NCI-H510A treated with DMSO at 0.1 percent for 48 hours (cell line): Measurements from ENCODE around the gene CHTF8.
"Not testable (repeated sequence)": the region's sequence is repeated elsewhere in the genome, so short reads cannot be mapped to it uniquely, and the experiment has no call there.

Experiments
- DNase-seq: peaks from one replicate; lab custom pipeline; 2025; lab: John Stamatoyannopoulos, UW

Gene CHTF8

GRCh38 chr16:69138608-69139007 lies 6.2 kb upstream of the CHTF8 start:
- DNase-seq, result no peak

GRCh38 chr16:69133373-69133954 lies 1.1 kb upstream of the CHTF8 start:
- no peak for DNase-seq

- peak; percentile 42 for DNase-seq
These were observed 457 bp downstream of the CHTF8 start for GRCh38 chr16:69131839-69132423.

GRCh38 chr16:69131167-69131838 lies 1.1 kb downstream of the CHTF8 start:
- no peak for DNase-seq

DNA sequence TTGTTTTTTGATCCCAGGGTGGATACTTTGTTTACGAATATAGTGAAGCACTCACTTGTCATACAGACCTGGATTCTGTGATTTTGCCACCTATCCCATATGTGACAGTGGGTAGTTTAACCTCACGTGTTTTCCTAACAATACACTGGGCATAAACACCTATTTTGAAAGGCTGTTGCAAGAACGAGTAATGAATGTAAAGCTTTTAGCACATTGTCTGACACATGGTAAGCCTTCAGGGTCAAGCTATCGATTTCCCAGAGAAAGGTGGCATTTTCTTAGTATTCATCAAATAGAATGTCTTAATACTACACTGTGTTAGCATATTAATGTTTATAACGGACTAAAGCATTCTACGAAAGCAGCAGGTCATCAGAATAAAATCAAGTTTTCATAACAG lies 1.9 kb downstream of the CHTF8 start:
- DNase-seq, result no peak

GRCh38 chr16:69127966-69128510 lies 4.3 kb downstream of the CHTF8 start:
- DNase-seq, result no peak

DNA sequence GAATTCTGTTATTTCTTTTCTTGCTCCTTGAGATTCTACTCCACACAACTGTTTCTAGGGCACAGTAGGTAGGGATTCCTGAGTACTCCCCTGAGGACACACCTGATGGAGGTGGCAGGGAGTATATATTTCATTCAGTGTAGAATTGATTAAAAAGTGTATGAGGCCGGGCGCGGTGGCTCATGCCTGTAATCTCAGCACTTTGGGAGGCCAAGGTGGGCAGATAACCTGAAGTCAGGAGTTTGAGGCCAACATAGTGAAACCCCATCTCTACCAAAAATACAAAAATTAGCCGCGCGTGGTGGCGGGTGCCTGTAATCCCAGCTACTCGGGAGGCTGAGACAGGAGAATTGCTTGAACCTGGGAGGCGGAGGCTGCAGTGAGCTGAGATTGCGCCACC lies 5.6 kb downstream of the CHTF8 start:
- not testable (repeated sequence) for DNase-seq

DNA sequence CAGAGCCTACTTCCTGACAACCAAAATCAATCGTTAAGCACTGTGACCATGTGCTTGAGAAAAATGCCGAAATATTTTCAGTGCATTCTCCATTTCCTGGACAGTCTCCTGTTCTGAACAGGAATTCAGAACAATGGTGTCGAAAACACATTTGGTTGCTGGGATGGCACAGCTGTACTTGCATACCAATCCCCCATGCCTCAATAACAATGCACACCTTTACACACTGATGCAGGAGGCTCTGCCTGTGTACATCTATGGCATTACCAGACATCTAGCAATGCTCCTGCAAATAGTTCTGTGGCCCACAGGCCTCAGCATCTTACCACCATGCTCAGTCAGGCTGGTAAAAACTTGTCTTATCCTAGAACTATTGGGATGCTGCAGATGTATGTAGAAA lies 6.2 kb downstream of the CHTF8 start:
- no peak for DNase-seq

DNA sequence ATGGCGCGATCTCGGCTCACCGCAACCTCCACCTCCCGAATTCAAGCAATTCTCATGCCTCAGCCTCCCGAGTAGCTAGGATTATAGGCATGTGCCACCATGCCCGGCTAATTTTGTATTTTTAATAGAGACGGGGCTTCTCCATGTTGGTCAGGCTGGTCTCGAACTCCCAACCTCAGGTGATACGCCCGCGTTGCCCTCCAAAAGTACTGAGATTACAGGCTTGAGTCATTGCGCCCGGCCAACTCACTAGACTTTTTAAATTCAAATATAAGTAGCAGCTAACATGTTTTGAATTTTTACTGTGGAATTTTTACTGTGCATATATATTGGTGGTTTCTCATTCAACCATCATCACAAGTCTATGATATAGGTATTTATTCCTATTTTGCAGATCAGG lies 7.4 kb downstream of the CHTF8 start:
- DNase-seq, result not testable (repeated sequence)

- not testable (repeated sequence) for DNase-seq
These were observed 8.0 kb downstream of the CHTF8 start for GRCh38 chr16:69124406-69124805.

DNA sequence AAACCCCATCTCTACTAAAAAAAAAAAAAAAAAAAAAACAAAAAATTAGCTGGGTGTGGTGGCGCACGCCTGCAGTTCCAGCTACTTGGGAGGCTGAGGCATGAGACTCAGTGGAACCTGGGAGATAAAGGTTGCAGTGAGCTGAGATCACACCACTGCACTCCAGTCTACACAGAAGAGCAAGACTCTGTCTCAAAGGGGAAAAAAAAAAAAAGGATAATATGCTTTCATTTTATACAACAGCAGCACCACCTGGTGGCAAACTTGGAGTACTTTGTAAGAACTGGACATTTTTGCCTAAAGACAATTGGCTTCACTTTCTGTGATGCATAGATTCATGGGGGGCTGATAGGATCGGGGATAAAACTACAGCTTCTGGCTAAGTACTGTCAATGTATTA lies 8.5 kb downstream of the CHTF8 start:
- DNase-seq, result peak; percentile 26

GRCh38 chr16:69120096-69120664 lies 12.2 kb downstream of the CHTF8 start:
- no peak for DNase-seq

- no peak for DNase-seq
These were observed 12.9 kb downstream of the CHTF8 start for GRCh38 chr16:69119536-69119935.

DNA sequence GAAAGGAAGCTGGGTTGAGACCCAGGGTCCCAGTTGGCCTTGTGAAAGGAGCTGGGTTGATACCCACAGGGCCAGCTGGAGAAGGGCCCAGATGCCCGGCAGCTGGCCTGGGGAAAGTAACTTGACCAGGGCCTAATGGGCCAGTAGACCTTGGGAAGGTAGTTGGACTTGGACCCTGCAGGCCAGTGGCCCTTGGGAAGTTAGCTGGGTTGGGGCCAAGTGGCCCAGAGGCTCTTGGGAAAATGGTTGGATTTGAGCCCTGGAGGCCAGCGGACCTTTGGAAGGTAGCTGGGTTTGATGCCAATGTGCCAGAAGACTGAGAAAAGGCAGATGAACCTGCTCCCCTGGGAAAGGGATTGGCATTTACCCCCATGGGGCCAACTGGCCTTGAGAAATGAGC lies 13.4 kb downstream of the CHTF8 start:
- DNase-seq, result no peak

GRCh38 chr16:69118468-69118867 lies 13.9 kb downstream of the CHTF8 start:
- DNase-seq, result no peak

DNA sequence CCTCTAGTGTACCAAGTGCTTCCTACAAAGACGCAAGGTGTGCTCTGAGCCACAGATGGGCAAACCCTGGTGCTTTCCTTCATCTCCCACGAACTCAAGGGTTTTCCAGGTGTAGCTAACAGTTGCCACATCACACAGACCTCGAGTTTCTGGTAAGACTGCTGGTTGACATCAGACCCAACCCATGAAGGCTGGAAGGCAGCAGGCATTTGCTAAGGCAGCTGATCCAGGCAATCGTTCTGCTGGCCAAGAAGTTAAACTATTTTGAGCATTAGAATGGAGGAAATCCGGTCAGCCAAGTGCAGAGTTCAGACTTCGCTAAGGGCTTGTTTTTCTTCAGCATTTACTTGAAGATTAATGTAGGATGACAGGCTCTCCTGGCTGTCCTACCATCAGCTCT lies 15.5 kb downstream of the CHTF8 start:
- no peak for DNase-seq

DNA sequence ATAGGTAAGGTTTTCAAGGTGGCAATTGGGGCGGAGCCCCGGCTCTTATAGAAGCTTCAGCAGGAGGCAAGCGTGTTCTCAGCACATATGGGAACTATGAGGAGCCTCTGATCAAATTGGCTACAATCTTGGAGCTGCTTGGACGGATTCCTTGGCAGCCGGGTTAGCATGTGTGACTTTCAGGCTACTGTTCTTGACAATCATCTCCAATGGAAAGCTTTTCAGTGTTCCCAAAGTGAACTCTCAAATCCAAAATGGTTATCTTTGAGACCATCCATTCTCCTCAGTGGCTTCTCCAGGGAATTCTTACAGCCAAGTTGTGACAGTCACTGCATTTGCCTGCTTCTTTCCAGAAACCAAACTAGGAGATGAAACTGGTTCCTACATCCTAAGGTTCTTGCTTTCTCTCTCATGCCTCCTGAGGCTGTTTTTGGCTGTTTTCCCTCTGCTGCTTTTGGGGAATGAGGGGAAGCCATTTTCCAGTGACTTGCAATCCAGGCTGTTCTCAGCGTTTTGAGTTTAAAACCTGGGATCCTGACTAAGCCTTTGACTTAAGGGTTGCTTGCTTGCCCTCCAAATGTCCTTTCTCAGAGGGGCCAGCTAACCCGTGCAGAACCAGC lies 16.0 kb downstream of the CHTF8 start:
- DNase-seq, result no peak

DNA sequence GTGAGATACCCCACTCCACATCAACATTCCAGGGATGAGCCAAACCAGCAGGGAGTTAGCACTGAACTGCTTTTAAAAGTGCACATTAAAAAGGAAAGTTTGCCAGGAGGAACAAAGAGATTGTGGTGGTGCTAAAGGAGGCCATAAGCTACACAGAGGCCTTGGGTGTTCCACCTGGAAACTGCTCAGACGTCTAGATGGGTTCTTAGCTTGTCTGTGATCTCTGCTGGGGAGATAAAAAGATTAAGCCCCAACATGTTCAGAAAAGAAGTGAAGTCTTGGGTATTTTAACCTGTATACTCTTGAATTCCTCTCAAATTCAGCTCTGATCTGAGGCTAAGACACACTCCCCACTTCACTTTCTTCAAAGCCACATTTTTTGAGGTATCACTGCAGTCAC lies 16.6 kb downstream of the CHTF8 start:
- DNase-seq, result no peak

- no peak for DNase-seq
These were observed 17.0 kb downstream of the CHTF8 start for GRCh38 chr16:69115361-69115760.

GRCh38 chr16:69114976-69115355 lies 17.4 kb downstream of the CHTF8 start:
- DNase-seq, result no peak

DNA sequence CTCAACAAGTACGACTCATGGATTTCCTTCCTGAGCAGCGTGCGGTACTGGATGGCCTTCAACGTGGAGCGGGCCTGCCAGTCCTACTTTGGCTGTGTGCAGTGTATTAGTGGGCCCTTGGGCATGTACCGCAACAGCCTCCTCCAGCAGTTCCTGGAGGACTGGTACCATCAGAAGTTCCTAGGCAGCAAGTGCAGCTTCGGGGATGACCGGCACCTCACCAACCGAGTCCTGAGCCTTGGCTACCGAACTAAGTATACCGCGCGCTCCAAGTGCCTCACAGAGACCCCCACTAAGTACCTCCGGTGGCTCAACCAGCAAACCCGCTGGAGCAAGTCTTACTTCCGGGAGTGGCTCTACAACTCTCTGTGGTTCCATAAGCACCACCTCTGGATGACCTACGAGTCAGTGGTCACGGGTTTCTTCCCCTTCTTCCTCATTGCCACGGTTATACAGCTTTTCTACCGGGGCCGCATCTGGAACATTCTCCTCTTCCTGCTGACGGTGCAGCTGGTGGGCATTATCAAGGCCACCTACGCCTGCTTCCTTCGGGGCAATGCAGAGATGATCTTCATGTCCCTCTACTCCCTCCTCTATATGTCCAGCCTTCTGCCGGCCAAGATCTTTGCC lies 17.9 kb downstream of the CHTF8 start:
- DNase-seq, result no peak

GRCh38 chr16:69113216-69113615 lies 19.2 kb downstream of the CHTF8 start:
- no peak for DNase-seq
